B cell (primary cell): ENCODE results near the gene POLE. TPM values are rescaled to one million over a fixed set of nuclear protein-coding genes. Genes with fewer than 3 reads are reported as not detected.

Experiments
- polyA plus RNA-seq: library from polyadenylated mRNA; depleted of rRNA; stranded (reverse); fragments of >200 nt; gene quantifications from 2 replicates; pipeline ENCODE4 v1.2.3, GENCODE V29; 2012
- small RNA-seq: library from RNA; depleted of rRNA; stranded (forward); fragments of <200 nt; gene quantifications from one replicate; pipeline ENCODE3, GENCODE V24; 2012; ENCODE audit warnings: low replicate concordance, low read depth; ENCODE audit not compliant: insufficient read length
- total RNA-seq, 2 donors: library from RNA; stranded (reverse); fragments of 120-200 nt in 1 of 2; gene quantifications; 1 replicate in 1 of 2; 2 replicates in 1 of 2; pipeline versions ENCODE4 v1.2.3 to v1.2.4, GENCODE V29; 2013 to 2022

Gene POLE
- total and polyA plus RNA-seq, 2 donors (not counting 1 experiment from before 2014, with no cell fraction given) = 32.0 to 62.0 TPM

Small RNA genes within 50 kb of the gene (small RNA-seq; reads per million reads assigned to genes)
- gene MIR6763 = not detected
- gene RNA5SP379 = not detected

Other genes with a start within 250 kb of the POLE start
- gene FBRSL1, start 197.2 kb downstream of the POLE start, total RNA-seq = 112 and 121 TPM in 2 replicates
- 62.6 and 64.6 TPM in 2 replicates for gene FBRSL1, start 197.2 kb downstream of the POLE start, polyA plus RNA-seq
- gene LRCOL1, start 76.8 kb downstream of the POLE start, total RNA-seq = not detected in 2 replicates
- not detected in 2 replicates for gene LRCOL1, start 76.8 kb downstream of the POLE start, polyA plus RNA-seq
- gene P2RX2, start 68.6 kb downstream of the POLE start, total RNA-seq = not detected in 2 replicates
- gene P2RX2, start 68.6 kb downstream of the POLE start, polyA plus RNA-seq = not detected in 2 replicates
- gene PXMP2, start 245 bp upstream of the POLE start, total RNA-seq = 6.7 and 10.2 TPM in 2 replicates
- 3.8 and 4.3 TPM in 2 replicates for gene PXMP2, start 245 bp upstream of the POLE start, polyA plus RNA-seq
- 28.3 and 29.9 TPM in 2 replicates for gene PGAM5, start 23.5 kb upstream of the POLE start, total RNA-seq
- gene PGAM5, start 23.5 kb upstream of the POLE start, polyA plus RNA-seq = 12.6 and 14.6 TPM in 2 replicates
- 148 and 158 TPM in 2 replicates for gene ANKLE2, start 74.5 kb upstream of the POLE start, total RNA-seq
- 102 and 105 TPM in 2 replicates for gene ANKLE2, start 74.5 kb upstream of the POLE start, polyA plus RNA-seq
- 66.0 and 68.9 TPM in 2 replicates for gene GOLGA3, start 141.5 kb upstream of the POLE start, total RNA-seq
- gene GOLGA3, start 141.5 kb upstream of the POLE start, polyA plus RNA-seq = 27.7 and 32.7 TPM in 2 replicates
- 92.5 and 105 TPM in 2 replicates for gene CHFR, start 200.3 kb upstream of the POLE start, total RNA-seq
- 83.8 and 89.0 TPM in 2 replicates for gene CHFR, start 200.3 kb upstream of the POLE start, polyA plus RNA-seq